ENCODE measurements around the gene POU4F3.

- TF ChIP-seq CTCF (IDR thresholded peaks at IDR 0.05) (no peak), EP300 (IDR thresholded peaks at IDR 0.05) (no peak), POLR2A (IDR thresholded peaks at IDR 0.05) (no peak), POLR2AphosphoS5 (IDR thresholded peaks at IDR 0.05) (no peak)
These were observed 5.8 kb downstream of the POU4F3 start for GRCh38 chr5:146344155-146345118.
